Activated gamma-delta T cell treated with anti-CD3 and anti-CD28 coated beads, Interleukin-2, amount 50 U/mL, for 16 hours (primary cell): Measurements from ENCODE around the gene OR51G2.

Experiments used
- DNase-seq: peaks from one replicate; pipeline ENCODE4 v3.0.0-alpha.2; 2020; ENCODE audit warnings: low read depth

OR51G2 gene

DNA sequence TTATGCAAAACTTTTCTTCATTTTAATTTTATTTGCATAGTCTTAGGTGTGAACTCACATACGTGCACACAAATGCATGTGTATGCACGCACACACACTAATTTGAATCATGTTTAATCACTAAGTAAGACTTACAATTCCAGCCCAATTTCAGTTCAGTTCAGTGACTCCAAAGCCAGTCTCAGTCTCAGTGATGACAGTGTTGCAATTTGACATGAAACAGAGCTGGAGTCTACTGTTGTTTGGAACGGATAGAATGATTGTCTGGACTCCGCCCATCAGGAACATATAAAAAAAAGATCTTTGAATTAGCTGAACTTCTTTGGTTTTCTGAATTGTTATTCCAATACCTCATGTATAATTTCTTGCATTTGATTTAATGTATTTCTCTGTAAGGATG is 55.3 kb downstream of the OR51G2 start:
- no peak for DNase-seq
